Measurements from ENCODE around the gene HSP90AB1.

DNA sequence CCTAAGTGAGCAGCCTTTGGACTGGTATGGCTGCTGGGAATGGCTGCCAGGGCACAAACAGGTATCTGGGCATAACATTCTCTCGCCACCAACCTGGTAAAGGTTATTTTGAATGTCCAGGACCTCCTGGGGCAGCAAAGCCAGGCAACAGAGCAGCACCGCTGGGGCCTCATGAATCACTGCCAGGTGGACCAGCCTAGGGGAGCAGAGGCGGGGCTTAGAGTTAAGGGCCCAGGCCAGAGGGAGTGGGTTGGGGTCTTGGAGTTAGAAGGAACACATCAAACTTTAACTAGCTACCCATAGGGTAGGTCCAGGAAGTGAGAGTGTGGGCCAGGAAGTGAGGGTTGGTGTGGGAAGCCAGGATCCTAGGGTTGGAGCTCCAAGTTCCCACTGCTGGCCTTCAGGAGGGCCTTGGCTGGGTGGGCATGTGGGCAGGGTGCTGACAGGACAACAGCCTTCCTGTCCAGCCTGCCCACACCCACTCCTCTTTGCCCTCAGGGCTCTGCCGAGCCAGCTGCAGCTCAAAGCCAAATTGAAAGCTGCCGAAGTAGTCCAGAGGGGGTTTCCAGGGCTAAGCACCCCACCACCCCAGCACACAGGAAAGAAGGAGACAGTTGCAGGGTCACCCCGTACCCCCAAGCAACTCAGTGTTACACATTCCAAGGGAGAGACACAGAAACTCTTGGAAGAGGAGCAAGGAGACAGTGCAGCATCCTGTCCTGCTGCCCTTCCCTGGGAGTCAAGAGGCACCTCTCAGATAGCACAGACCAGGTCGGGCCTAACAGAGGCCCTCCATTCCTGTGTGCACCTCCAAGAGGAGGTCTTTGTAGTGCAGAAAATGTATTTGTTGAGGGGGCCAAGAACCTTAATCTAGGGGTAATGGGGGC is 15.8 kb downstream of the HSP90AB1 start:
- TF ChIP-seq, protein P1, sequence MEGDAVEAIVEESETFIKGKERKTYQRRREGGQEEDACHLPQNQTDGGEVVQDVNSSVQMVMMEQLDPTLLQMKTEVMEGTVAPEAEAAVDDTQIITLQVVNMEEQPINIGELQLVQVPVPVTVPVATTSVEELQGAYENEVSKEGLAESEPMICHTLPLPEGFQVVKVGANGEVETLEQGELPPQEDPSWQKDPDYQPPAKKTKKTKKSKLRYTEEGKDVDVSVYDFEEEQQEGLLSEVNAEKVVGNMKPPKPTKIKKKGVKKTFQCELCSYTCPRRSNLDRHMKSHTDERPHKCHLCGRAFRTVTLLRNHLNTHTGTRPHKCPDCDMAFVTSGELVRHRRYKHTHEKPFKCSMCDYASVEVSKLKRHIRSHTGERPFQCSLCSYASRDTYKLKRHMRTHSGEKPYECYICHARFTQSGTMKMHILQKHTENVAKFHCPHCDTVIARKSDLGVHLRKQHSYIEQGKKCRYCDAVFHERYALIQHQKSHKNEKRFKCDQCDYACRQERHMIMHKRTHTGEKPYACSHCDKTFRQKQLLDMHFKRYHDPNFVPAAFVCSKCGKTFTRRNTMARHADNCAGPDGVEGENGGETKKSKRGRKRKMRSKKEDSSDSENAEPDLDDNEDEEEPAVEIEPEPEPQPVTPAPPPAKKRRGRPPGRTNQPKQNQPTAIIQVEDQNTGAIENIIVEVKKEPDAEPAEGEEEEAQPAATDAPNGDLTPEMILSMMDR (IDR thresholded peaks at IDR 0.05; ENCODE audit: low read depth, low read length, poor library complexity, severe bottlenecking), result no peak
- no peak for TF ChIP-seq EZH2phosphoT487 (IDR thresholded peaks at IDR 0.05; ENCODE audit: borderline replicate concordance, low read length)
